Activated CD4-positive, alpha-beta memory T cell treated with anti-CD3 and anti-CD28 coated beads for 36 hours (primary cell): Measurements from ENCODE around the gene ANO8. TPM values are rescaled to one million over a fixed set of nuclear protein-coding genes. Genes with fewer than 3 reads are reported as not detected.

ENCODE experiments used
- CTCF ChIA-PET: fragments of 350-600 bp; sonication (Branson Sonifier 250); formaldehyde crosslinking; loops from one replicate; lab custom pipeline; 2021; ENCODE audit warnings: antibody characterized with exemption, inconsistent platforms; lab: Charles Lee
- POLR2A ChIA-PET: fragments of 350-600 bp; sonication (Branson Sonifier 250); formaldehyde crosslinking; loops from one replicate; lab custom pipeline; 2021; ENCODE audit warnings: antibody characterized with exemption; lab: Charles Lee
- DNase-seq: peaks from one replicate; pipeline ENCODE4 v3.0.0-alpha.2; 2020
- H3K27ac Mint-ChIP-seq: one replicate; pipeline ENCODE4 v1.8.0; 2021; ENCODE audit warnings: mixed read lengths
- H3K27me3 Mint-ChIP-seq: one replicate; pipeline ENCODE4 v1.8.0; 2021; ENCODE audit warnings: mixed read lengths
- H3K36me3 Mint-ChIP-seq: one replicate; pipeline ENCODE4 v1.8.0; 2021; ENCODE audit warnings: mixed read lengths
- H3K4me1 Mint-ChIP-seq: one replicate; pipeline ENCODE4 v1.8.0; 2021; ENCODE audit warnings: low read depth, mixed read lengths
- H3K4me3 Mint-ChIP-seq: one replicate; pipeline ENCODE4 v1.8.0; 2021; ENCODE audit warnings: mild to moderate bottlenecking, mixed read lengths
- H3K9me3 Mint-ChIP-seq: one replicate; pipeline ENCODE4 v1.8.0; 2021; ENCODE audit warnings: mixed read lengths
- intact Hi-C: fragments of 100-400 bp; cut with micrococcal nuclease; formaldehyde crosslinking; loops from one replicate; pipeline ENCODE4 v1.15.1; 2023
- total RNA-seq, 2 experiments: library from RNA; stranded (reverse); gene quantifications; one replicate each; pipeline ENCODE4 v1.2.3, GENCODE V29; 2021

The ANO8 gene
- total RNA-seq, 2 experiments from 2014 or later, result 5.8 to 6.0 TPM

DNA sequence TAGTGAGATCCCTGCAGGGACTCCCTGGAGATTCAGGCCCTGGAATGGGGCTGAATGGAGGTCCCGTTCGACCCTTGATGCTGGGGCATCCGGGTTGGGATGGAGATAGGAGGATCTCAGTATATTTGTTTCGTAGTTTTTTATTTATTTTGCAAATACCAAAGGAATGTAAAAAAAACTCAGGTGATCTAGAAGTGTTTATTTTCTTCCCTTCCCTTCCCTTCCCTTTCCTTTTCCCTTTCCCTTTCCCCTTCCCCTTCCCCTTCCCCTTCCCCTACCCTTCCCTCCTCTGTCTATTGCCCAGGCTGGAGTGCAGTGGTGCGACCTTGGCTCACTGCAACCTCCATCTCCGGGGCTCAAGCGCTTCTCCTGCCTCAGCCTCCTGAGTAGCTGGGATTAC is 7.2 kb upstream of the ANO8 start:
- intact Hi-C loops, result no loop called here
- Mint-ChIP-seq H3K36me3 (peaks cover 4% of the 10 kb centered on the region), H3K27me3 (no peaks in the 10 kb centered on the region), H3K9me3 (no peaks in the 10 kb centered on the region), H3K4me3 (no peak overlapping the region), H3K27ac (no peak overlapping the region), H3K4me1 (peaks cover 16% of the 10 kb centered on the region)
- POLR2A ChIA-PET, result no interaction called here
- DNase-seq, result no peak
- CTCF ChIA-PET, result interaction anchor here (0.6 to 2.3 kb wide), 2 partner anchors 44 to 534 kb away, joined by 3 to 8 read pairs; no protein-coding TSS in a partner anchor

DNA sequence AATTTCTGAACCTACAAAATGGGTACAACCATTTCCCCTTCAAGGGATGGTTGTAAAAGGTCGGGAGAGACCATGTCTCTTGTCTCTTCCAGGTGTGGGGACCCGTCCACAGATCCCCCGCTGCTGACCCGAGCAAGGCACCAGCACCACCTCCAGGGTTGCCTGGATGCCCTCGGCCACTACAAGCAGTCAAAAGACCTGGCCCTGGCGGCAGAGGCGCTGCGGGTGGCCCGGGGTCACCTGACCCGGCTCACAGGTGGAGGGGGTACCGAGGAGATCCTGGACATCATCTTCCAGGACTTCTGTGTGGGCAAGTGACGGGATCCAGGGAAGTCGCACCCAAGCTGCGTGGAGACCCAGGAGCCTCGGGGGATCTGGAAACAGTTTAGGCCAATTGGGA is 6.7 kb upstream of the ANO8 start:
- H3K36me3 Mint-ChIP-seq, result peaks cover 4% of the 10 kb centered on the region
- intact Hi-C loops, result no loop called here
- no peak for DNase-seq
- CTCF ChIA-PET, result interaction anchor here (0.6 to 2.3 kb wide), 2 partner anchors 45 to 534 kb away, joined by 3 to 8 read pairs; no protein-coding TSS in a partner anchor
- POLR2A ChIA-PET, result no interaction called here
- H3K9me3 Mint-ChIP-seq, result no peaks in the 10 kb centered on the region
- no peak overlapping the region for H3K4me3 Mint-ChIP-seq
- H3K27ac Mint-ChIP-seq, result no peak overlapping the region
- H3K4me1 Mint-ChIP-seq, result peaks cover 15% of the 10 kb centered on the region
- H3K27me3 Mint-ChIP-seq, result no peaks in the 10 kb centered on the region

DNA sequence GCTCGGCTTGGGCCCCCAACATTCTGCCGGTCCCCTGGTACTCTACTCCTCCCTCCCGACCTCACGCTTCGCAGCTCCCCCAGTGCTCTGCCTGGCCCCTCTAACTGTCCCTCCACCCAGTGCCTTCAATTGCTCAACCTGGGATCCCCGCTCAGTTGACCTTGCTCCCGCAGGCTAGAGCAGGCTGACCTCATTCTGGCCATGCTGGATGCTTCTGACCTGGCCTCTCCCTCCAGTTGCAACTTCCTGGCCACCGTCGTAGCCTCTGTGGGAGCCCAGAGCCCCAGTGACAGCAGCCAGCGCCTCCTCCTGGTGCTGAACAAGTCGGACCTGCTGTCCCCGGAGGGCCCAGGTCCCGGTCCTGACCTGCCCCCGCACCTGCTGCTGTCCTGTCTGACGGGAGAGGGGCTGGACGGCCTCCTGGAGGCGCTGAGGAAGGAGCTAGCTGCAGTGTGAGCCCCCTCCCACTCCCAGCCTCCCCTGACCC is 6.3 kb upstream of the ANO8 start:
- no peak for DNase-seq
- Mint-ChIP-seq H3K9me3 (no peaks in the 10 kb centered on the region), H3K27ac (no peak overlapping the region), H3K36me3 (peaks cover 4% of the 10 kb centered on the region), H3K4me1 (peaks cover 14% of the 10 kb centered on the region), H3K27me3 (no peaks in the 10 kb centered on the region), H3K4me3 (no peak overlapping the region)
- ChIA-PET POLR2A (no interaction called here), CTCF (no interaction called here)
- intact Hi-C loops, result no loop called here

DNA sequence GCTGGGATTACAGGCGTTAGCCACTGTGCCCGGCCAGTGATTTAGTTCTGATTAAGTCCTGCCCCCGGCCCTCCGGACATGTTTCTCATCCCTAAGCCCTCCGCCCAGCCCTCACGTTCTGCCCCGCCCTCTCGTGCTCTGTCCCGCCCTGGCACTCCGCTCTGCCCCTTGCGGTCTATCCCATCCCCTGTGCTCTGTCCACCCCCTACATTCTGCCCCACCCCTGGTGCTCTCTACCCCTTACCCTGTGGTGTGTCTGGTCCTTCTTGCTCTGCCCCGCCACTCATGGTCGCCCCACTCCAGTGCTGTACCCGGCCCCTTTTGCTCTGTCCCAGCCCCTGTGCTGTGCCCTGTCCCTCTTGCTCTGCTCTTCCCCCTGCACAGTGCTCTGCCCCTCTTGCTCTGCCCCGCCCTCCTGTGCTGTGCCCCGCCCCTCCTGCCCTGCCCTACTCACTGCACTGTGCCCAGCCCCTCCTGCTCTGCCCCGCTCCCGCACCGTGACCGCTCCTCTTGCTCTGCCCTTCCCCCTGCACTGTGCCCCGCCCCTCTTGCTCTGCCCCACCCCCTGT is 5.7 kb upstream of the ANO8 start:
- POLR2A ChIA-PET, result no interaction called here
- intact Hi-C loops, result no loop called here
- CTCF ChIA-PET, result interaction anchor here (1.2 kb wide), 1 partner anchor 46 kb away, joined by 3 read pairs; no protein-coding TSS in a partner anchor
- Mint-ChIP-seq H3K27me3 (no peaks in the 10 kb centered on the region), H3K9me3 (no peaks in the 10 kb centered on the region), H3K4me1 (peaks cover 16% of the 10 kb centered on the region), H3K27ac (no peak overlapping the region), H3K4me3 (no peak overlapping the region), H3K36me3 (peaks cover 4% of the 10 kb centered on the region)
- DNase-seq, result no peak

DNA sequence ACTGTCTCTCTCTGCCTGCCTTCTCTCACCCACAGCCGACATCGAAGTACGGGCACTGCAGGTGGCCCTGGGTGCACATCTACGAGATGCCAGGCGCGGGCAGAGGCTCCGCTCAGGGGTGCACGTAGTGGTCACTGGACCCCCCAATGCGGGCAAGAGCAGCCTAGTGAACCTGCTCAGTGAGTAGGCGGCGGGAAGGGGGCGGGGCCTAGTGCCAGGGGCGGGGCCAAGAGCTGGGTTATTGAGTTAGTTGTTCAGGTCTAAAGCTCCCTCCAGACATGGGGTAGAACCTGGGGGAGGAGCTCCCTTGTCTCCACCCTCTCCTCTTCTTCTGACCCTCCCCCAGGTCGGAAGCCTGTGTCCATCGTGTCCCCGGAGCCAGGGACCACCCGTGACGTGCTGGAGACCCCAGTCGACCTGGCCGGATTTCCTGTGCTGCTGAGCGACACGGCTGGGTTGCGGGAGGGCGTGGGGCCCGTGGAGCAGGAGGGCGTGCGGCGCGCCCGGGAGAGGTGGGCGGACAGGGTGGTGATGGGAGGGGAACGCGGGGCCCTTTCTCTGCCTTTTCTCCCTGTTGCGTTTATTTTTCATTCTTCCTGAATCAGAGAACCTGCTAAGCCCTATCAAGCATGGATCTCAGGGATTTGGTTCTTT is 4.6 kb upstream of the ANO8 start:
- DNase-seq, result peak; percentile 79
- H3K4me1 Mint-ChIP-seq, result peaks cover 21% of the 10 kb centered on the region
- no peaks in the 10 kb centered on the region for H3K27me3 Mint-ChIP-seq
- H3K9me3 Mint-ChIP-seq, result no peaks in the 10 kb centered on the region
- H3K4me3 Mint-ChIP-seq, result peak overlapping the region; percentile 93
- CTCF ChIA-PET, result interaction anchor here (1.2 kb wide), 2 partner anchors 34 to 47 kb away, joined by 3 to 6 read pairs; no protein-coding TSS in a partner anchor
- POLR2A ChIA-PET, result no interaction called here
- intact Hi-C loops, result loop anchor here (5.0 kb wide), 1 partner anchor 128 kb away; no protein-coding TSS in a partner anchor
- no peak overlapping the region for H3K27ac Mint-ChIP-seq
- H3K36me3 Mint-ChIP-seq, result peaks cover 4% of the 10 kb centered on the region

DNA sequence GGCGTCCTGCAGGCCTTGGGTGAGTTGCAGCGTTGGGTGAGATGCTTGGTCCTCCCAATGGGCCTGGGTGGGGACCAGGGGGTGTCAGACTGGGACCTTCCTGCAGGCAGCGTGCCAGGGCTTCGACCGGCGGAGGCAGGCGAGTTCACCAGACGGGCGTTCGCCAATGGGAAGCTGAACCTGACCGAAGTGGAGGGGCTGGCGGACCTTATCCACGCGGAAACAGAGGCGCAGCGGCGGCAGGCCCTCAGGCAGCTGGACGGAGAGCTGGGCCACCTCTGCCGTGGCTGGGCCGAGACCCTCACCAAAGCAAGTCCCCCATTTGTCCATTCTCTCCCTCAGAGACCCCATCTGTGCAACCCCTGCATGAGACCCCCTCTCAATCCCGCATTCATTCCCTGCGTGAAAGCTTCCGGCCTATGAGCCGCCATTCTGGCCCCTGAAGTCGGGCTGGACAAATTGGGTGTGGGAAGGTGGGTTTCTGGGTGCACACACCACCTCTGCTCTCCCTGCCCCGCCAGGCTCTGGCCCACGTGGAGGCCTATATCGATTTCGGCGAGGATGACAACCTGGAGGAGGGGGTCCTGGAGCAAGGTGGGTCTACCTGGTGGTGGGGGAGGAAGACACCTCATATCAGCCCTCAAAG is 3.9 kb upstream of the ANO8 start:
- Mint-ChIP-seq H3K27me3 (no peaks in the 10 kb centered on the region), H3K36me3 (peaks cover 2% of the 10 kb centered on the region), H3K27ac (no peak overlapping the region), H3K9me3 (no peaks in the 10 kb centered on the region), H3K4me1 (peaks cover 25% of the 10 kb centered on the region), H3K4me3 (peak overlapping the region; percentile 93)
- ChIA-PET CTCF (interaction anchor here (1.2 kb wide), 1 partner anchor 33 kb away, joined by 6 read pairs; no protein-coding TSS in a partner anchor), POLR2A (no interaction called here)
- intact Hi-C loops, result loop anchor here (5.0 kb wide), 1 partner anchor 129 kb away; no protein-coding TSS in a partner anchor
- DNase-seq, result no peak

DNA sequence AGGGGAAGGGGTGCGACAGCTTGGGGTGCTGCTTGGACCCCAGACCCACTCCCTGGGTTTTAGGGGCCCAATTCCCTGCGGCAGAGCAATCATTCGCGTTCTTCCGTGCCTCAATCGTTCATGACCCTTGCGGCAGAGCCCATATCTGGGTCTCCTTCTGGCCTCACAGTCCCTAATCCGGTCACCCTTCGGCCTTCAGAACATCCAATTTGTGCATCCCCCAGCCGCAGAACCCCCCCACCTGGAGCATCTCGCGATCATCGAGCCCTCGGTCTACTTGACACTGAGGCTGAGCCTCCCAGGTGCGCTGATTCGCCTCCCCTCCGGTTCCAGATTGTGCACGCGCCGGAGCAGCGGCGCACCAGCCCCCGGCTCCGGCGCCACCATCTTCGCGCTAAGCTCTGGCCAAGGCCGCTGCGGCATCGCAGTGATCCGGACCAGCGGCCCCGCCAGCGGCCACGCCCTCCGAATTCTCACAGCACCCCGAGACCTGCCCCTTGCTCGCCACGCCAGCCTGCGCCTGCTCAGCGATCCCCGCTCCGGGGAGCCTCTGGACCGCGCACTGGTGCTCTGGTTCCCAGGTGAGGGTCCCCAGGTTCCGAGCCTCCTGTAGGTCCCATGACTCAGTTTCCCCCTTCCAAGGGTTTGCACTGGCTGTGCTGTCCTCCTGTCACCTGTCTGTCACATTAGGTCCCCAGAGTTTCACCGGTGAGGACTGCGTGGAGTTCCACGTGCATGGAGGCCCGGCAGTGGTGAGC is 3.2 kb upstream of the ANO8 start:
- peak; percentile 52 for DNase-seq
- no peaks in the 10 kb centered on the region for H3K9me3 Mint-ChIP-seq
- H3K27me3 Mint-ChIP-seq, result no peaks in the 10 kb centered on the region
- intact Hi-C loops, result loop anchor here (1.0 to 5.0 kb wide), 3 partner anchors 33 to 217 kb away; partner anchors contain the start of genes COLGALT1 and MRPL34
- peak overlapping the region; percentile 93 for H3K27ac Mint-ChIP-seq
- H3K36me3 Mint-ChIP-seq, result peaks cover 2% of the 10 kb centered on the region
- ChIA-PET POLR2A (no interaction called here), CTCF (no interaction called here)
- peaks cover 28% of the 10 kb centered on the region for H3K4me1 Mint-ChIP-seq
- peak overlapping the region; percentile 93 for H3K4me3 Mint-ChIP-seq

DNA sequence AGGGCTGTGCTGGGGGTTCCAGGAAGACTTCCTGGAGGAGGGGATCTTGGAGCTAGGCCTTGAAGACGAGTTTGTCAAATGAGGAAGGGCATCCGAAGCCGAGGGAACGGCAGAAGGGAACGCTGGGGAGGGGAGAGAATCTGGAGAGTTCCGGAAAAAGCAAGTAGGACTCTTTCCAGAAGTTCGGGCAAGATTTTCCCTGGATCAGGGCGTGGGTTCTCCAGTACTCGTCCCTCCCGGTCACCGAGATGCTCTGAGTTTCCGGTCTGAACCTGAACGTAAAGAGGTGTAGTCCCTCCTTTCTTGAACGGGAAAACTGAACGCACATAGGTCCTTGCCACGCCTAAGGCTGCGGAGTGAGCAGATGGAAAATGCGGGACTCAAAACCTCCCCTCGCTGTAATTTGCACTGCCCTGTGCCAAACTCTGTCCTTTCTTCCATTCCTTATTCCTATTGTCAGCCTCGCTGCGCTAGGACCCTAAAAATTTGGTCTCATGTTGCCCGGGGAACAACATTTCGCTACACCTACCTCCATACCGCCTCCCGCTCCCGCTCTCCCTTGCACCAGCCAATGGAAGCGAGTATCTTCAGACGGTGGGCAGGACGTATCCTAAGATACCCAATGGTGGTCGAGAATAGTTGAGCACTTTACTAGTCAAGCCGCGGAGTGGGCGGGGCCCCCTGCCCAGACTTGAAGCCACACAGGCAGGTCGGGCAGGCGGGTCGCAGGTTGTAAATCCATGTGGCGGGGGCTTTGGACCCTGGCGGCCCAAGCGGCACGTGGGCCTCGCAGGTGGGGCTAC is 2.4 kb upstream of the ANO8 start, which contains the start of gene GTPBP3:
TSS of gene GTPBP3 (plus strand) at position 682 of the 803 bp plus-strand sequence. CDS start at position 741, 59 bp downstream.
- POLR2A ChIA-PET, result no interaction called here
- peak within 1 kb of the TSS; percentile 93 for H3K27ac Mint-ChIP-seq
- CTCF ChIA-PET, result interaction anchor here (1.4 kb wide), 1 partner anchor 28 kb away, joined by 11 read pairs; the partner anchor contains the start of gene DDA1
- peaks cover 28% of the 10 kb centered on the region for H3K4me1 Mint-ChIP-seq
- no peaks in the 10 kb centered on the region for H3K27me3 Mint-ChIP-seq
- H3K36me3 Mint-ChIP-seq, result peaks cover 2% of the 10 kb centered on the region
- peak; percentile 98 for DNase-seq
- intact Hi-C loops, result loop anchor here (1.0 to 5.0 kb wide), 3 partner anchors 32 to 218 kb away; partner anchors contain the start of genes COLGALT1 and MRPL34
- H3K9me3 Mint-ChIP-seq, result no peaks in the 10 kb centered on the region
- H3K4me3 Mint-ChIP-seq, result peak within 1 kb of the TSS; percentile 93

DNA sequence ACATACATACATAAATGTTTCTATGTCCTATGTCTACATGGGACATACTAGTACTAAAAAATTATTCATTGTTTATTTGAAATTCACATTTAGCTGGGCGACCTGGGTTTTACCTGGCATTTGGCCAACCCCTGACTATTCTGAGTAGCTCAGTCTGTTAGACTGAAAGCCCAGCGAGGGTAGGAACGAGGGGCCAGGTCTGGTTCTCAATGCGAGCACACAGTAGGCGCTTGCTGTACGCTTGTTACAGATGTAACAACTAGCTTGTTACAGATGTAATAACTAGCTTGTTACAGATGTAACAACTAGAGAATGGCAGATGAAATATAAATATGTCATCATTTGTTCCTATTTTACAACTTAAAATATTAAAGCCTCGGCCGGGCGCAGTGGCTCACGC is 920 bp upstream of the ANO8 start:
- intact Hi-C loops, result loop anchor here (2.0 to 5.0 kb wide), 2 partner anchors 55 to 132 kb away; no protein-coding TSS in a partner anchor
- Mint-ChIP-seq H3K27ac (no peak overlapping the region), H3K4me1 (peaks cover 28% of the 10 kb centered on the region), H3K27me3 (no peaks in the 10 kb centered on the region), H3K9me3 (no peaks in the 10 kb centered on the region), H3K4me3 (peak overlapping the region; percentile 12), H3K36me3 (peaks cover 2% of the 10 kb centered on the region)
- ChIA-PET POLR2A (interaction anchor here (1.0 to 3.2 kb wide), 2 partner anchors 27 to 43 kb away, joined by 3 to 15 read pairs; partner anchors contain the start of gene DDA1), CTCF (interaction anchor here (0.6 to 1.4 kb wide), 7 partner anchors 27 to 161 kb away, joined by 3 to 11 read pairs (median 3); partner anchors contain the start of genes DDA1 and MRPL34)
- DNase-seq, result no peak

DNA sequence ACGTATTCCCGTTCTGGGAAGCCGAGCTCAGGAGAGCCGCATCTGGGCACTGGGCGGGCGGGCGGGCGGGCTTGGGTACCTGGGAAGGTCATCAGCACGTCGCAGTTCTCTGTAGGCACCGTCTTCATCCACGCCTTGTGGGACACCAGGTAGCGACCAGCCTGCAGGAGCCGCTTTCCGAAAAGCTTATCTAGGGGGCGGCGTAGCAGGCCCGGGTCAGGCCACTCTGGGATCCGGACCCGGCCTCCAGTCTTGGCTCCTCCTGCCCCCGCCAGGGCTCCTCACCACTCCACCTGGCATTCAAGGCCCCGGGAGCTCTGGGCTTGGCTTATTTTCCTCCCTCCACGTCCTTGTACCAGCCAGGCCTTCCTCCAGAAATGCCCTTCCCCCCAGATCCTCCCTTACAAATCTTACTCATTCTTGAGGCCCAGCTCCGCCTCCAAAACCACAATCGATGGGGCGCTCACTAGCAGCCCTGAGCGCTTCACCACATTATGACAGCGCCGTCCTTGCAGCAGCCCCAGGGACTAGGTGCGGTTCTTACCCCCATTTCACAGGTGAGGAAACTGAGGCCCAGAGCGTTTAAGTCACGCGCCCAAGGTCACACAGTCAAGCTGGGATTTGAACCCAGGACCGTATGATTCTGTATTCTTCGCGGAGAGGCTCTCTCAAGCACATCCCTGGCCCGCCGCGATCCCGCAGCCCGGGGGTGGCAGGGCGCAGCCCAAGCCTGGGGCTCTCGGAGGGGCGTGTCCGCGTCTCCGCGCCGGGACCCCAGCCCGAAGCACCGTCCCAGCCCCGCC is 843 bp downstream of the ANO8 start:
- no peaks in the 10 kb centered on the region for H3K27me3 Mint-ChIP-seq
- peak overlapping the region; percentile 42 for H3K27ac Mint-ChIP-seq
- CTCF ChIA-PET, result interaction anchor here (0.8 to 2.1 kb wide), 7 partner anchors 9 to 53 kb away, joined by 3 to 6 read pairs (median 3); no protein-coding TSS in a partner anchor
- H3K9me3 Mint-ChIP-seq, result no peaks in the 10 kb centered on the region
- H3K4me1 Mint-ChIP-seq, result peaks cover 29% of the 10 kb centered on the region
- H3K36me3 Mint-ChIP-seq, result no peaks in the 10 kb centered on the region
- peak overlapping the region; percentile 79 for H3K4me3 Mint-ChIP-seq
- POLR2A ChIA-PET, result interaction anchor here (1.1 to 3.2 kb wide), 4 partner anchors 16 to 55 kb away, joined by 3 to 15 read pairs (median 7); partner anchors contain the start of genes DDA1 and MRPL34
- DNase-seq, result peak; percentile 89
- intact Hi-C loops, result loop anchor here (1.0 to 2.0 kb wide), 2 partner anchors 25 to 57 kb away; partner anchors contain the start of gene DDA1
